Brain microvascular endothelial cell (primary cell): ENCODE data around the gene RPUSD3.
A peak's percentile ranks its signal among the peaks of the same experiment; 100 is the strongest.

Source experiments
- DNase-seq: peaks from one replicate; pipeline ENCODE4 v3.0.0-alpha.2; 2020
- H3K27ac ChIP-seq: fragments of 250-450 bp; sonication (Bioruptor Pico); 2 replicates; pipeline ENCODE4 v1.5.1; 2020; ENCODE audit warnings: mild to moderate bottlenecking, moderate library complexity
- H3K27me3 ChIP-seq: fragments of 250-450 bp; sonication (Bioruptor Pico); replicated peaks from 2 replicates; pipeline ENCODE4 v1.5.1; 2020; ENCODE audit warnings: mild to moderate bottlenecking
- H3K36me3 ChIP-seq: fragments of 250-450 bp; sonication (Bioruptor Pico); replicated peaks from 2 replicates; pipeline ENCODE4 v1.5.1; 2020; ENCODE audit warnings: mild to moderate bottlenecking
- H3K4me3 ChIP-seq: 2 replicates; pipeline ENCODE4 v1.5.1; 2011; ENCODE audit warnings: low read depth, mild to moderate bottlenecking, control low read depth, low read length, moderate library complexity
- CTCF ChIP-seq: IDR thresholded peaks from 2 replicates; pipeline ENCODE4 v1.5.1; 2011; ENCODE audit warnings: low read depth, mild to moderate bottlenecking, moderate library complexity, low read length, control low read depth, inconsistent platforms; ENCODE audit errors: missing control alignments
- in situ Hi-C: cut with HindIII; loops from 2 replicates; pipeline ENCODE4 v1.10.0; 2017; ENCODE audit warnings: low sequenced_read_pairs, low pct_ligation_motif_present

The RPUSD3 gene

GRCh38 chr3:9863058-9863772 lies 19.4 kb upstream of the RPUSD3 start:
- no peak for TF ChIP-seq CTCF
- in situ Hi-C loops = no loop called here
- Histone ChIP-seq H3K4me3 (peak overlapping the region; percentile 20), H3K27ac (no peak overlapping the region), H3K27me3 (no peaks in the 10 kb centered on the region), H3K36me3 (no peaks in the 10 kb centered on the region)
- no peak for DNase-seq

- TF ChIP-seq CTCF = peak; percentile 53
Measured at GRCh38 chr3:9862391-9863057, 18.7 kb upstream of the RPUSD3 start.

GRCh38 chr3:9861626-9862130 lies 17.9 kb upstream of the RPUSD3 start:
- in situ Hi-C loops = no loop called here

More at GRCh38 chr3:9862391-9863057, 18.7 kb upstream of the RPUSD3 start:
- H3K36me3 ChIP-seq = no peaks in the 10 kb centered on the region
- in situ Hi-C loops = no loop called here
- no peak overlapping the region for H3K27ac ChIP-seq
- peak overlapping the region; percentile 20 for H3K4me3 ChIP-seq
- no peak for DNase-seq
- no peaks in the 10 kb centered on the region for H3K27me3 ChIP-seq

GRCh38 chr3:9861201-9861600 lies 17.4 kb upstream of the RPUSD3 start:
- no peak for DNase-seq
- Histone ChIP-seq H3K27me3 (no peaks in the 10 kb centered on the region), H3K27ac (no peak overlapping the region), H3K4me3 (no peak overlapping the region), H3K36me3 (no peaks in the 10 kb centered on the region)
- no peak for TF ChIP-seq CTCF
- in situ Hi-C loops = no loop called here

More at GRCh38 chr3:9861626-9862130, 17.9 kb upstream of the RPUSD3 start:
- Histone ChIP-seq H3K27ac (no peak overlapping the region), H3K4me3 (no peak overlapping the region), H3K36me3 (no peaks in the 10 kb centered on the region), H3K27me3 (no peaks in the 10 kb centered on the region)
- TF ChIP-seq CTCF = no peak
- DNase-seq = no peak

DNA sequence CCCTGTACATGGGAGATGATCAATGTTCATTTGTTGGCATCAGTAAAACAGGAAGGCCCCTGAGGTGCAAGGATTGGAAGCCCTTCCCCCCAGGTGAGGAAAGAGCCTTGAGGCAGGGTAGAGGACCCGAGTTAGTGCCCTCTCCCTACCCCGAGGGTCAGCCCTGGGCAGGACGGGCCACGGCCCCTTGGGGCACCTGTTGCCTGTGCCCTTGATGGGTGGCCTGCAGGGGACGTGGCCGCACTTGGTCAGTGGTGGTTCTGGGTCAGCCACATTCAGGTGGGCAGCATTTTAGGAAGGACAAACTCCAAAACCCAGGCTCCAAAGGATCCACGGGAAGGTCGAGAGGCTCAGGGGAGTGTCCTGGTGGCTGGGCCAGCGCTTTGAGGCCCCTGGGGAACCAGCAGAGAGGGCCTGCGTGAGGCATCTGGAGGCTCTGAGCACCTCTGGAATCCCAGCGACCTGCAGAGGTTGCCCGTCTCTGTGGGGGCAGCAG lies 15.8 kb upstream of the RPUSD3 start:
- DNase-seq = no peak
- no peak overlapping the region for H3K27ac ChIP-seq
- H3K36me3 ChIP-seq = no peaks in the 10 kb centered on the region
- H3K4me3 ChIP-seq = no peak overlapping the region
- no peaks in the 10 kb centered on the region for H3K27me3 ChIP-seq
- TF ChIP-seq CTCF = no peak
- in situ Hi-C loops = no loop called here
